ENCODE data around the gene KRT6A. TPM values are rescaled to one million over a fixed set of nuclear protein-coding genes. Genes with fewer than 3 reads are reported as not detected.

KRT6A gene
- total and polyA plus RNA-seq, 10 of the 15 experiments (the other 5 are each of a cell fraction or from before 2014, with no cell fraction given) = 0.96 TPM; not detected in 9

- Histone ChIP-seq H3K4me3 (no peak overlapping the region), H3K9me3 (replicated peaks; ENCODE audit: control insufficient read depth, insufficient read depth, low read length) (no peaks in the 10 kb centered on the region), H3K9ac (ENCODE audit: control insufficient read depth, insufficient read depth, low read length) (no peak overlapping the region), H3K4me2 (ENCODE audit: control insufficient read depth, insufficient read depth) (no peak overlapping the region), H3K27me3 (replicated peaks in 1 of 2; ENCODE audit: control insufficient read depth in 2 of 2, insufficient read depth in 2 of 2, low read length in 1 of 2) (peaks cover 0 to 2% of the 10 kb centered on the region in 2 experiments; a peak in 1 of 4 replicates), H2AFZ (ENCODE audit: control insufficient read depth, low read depth, low read length) (no peak overlapping the region), H3K4me1 (ENCODE audit: control insufficient read depth, insufficient read depth, low read length) (no peaks in the 10 kb centered on the region), H3K79me2 (ENCODE audit: control insufficient read depth, insufficient read depth, low read length) (no peaks in the 10 kb centered on the region), H3K27ac (ENCODE audit: control insufficient read depth, insufficient read depth) (no peak overlapping the region), H3K36me3 (ENCODE audit: control insufficient read depth in 2 of 2, insufficient read depth in 2 of 2, low read length in 1 of 2) (no peaks in the 10 kb centered on the region), H4K20me1 (ENCODE audit: control insufficient read depth, insufficient read depth) (no peaks in the 10 kb centered on the region)
- POLR2A ChIA-PET = no interaction called here
- DNase-seq (ENCODE audit: low read depth, low spot score) (no peak), FAIRE-seq (no peak), ATAC-seq (no peak)
- SMC1A ChIA-PET (ENCODE audit: uncharacterized antibody, unreplicated experiment) = interaction anchor here (1.2 to 1.4 kb wide), 2 partner anchors 10 to 15 kb away, joined by 3 to 4 read pairs; no protein-coding TSS in a partner anchor
- no peak for TF ChIP-seq E4F1 (IDR thresholded peaks at IDR 0.05; ENCODE audit: borderline replicate concordance, partially characterized antibody)
- in situ Hi-C loops (cut with MboI) = no loop called here
- RAD21 ChIA-PET (ENCODE audit: unreplicated experiment) = no interaction called here
- CTCF ChIA-PET = no interaction called here
- intact Hi-C loops (cut with micrococcal nuclease; ENCODE audit: unreplicated experiment) = no loop called here
- 49% methylated on average over 14 of the region's 14 CpGs for WGBS (ENCODE audit: insufficient coverage, insufficient replicate concordance, low lambda C conversion rate, missing lambda C conversion rate)
- no TSS peak for BruUV-seq (replicated peaks)
These were observed 24.2 kb upstream of the KRT6A start for GRCh38 chr12:52517005-52517835.

All from GM12878 (cell line).